Esophagus muscularis mucosa (tissue), 4 donors: ENCODE measurements around the gene NEXN. TPM values are rescaled to one million over a fixed set of nuclear protein-coding genes. Genes with fewer than 3 reads are reported as not detected.
A peak's percentile ranks its signal among the peaks of the same experiment; 100 is the strongest.

Source experiments
- DNase-seq: peaks from one replicate; pipeline ENCODE4 v3.0.0-alpha.2; 2017; ENCODE audit errors: extremely low spot score
- H3K27ac ChIP-seq, 4 donors: fragments of 200-600 bp; sonication (generic); replicated peaks in 1 of 4; 1 replicate in 3 of 4; 2 replicates in 1 of 4; pipeline ENCODE4 v1.5.1; 2016 to 2019; ENCODE audit warnings: mild to moderate bottlenecking in 1 of 4
- H3K27me3 ChIP-seq, 4 donors: fragments of 200-600 bp; sonication (generic); one replicate each; pipeline versions ENCODE4 v1.5.1 to v1.6.0; 2016 to 2019
- H3K36me3 ChIP-seq, 4 donors: fragments of 200-600 bp; sonication (generic); one replicate each; pipeline ENCODE4 v1.5.1; 2016 to 2019
- H3K4me1 ChIP-seq, 4 donors: fragments of 200-600 bp; sonication (generic); one replicate each; pipeline ENCODE4 v1.5.1; 2016 to 2019
- H3K4me3 ChIP-seq, 4 donors: fragments of 200-600 bp; sonication (generic); 1 replicate in 2 of 4; 2 replicates in 2 of 4; pipeline ENCODE4 v1.5.1; 2016 to 2019; ENCODE audit warnings: mild to moderate bottlenecking in 4 of 4, moderate library complexity in 1 of 4
- H3K9me3 ChIP-seq, 4 donors: fragments of 200-600 bp; sonication (generic); 1 replicate in 3 of 4; 2 replicates in 1 of 4; pipeline ENCODE4 v1.5.1; 2016 to 2019
- CTCF ChIP-seq, 3 experiments: fragments of 200-600 bp in 2 of 3; fragments of 450-650 bp in 1 of 3; sonication (generic) in 2 of 3; IDR thresholded peaks; one replicate each; pipeline ENCODE4 v1.5.1; 2017 to 2019; ENCODE audit warnings: antibody characterized with exemption in 3 of 3, mild to moderate bottlenecking in 2 of 3, moderate library complexity in 1 of 3
- EP300 ChIP-seq: sonication (generic); formaldehyde crosslinking; IDR thresholded peaks from one replicate; pipeline ENCODE4 v1.6.1; 2017; ENCODE audit warnings: antibody characterized with exemption
- POLR2A ChIP-seq: fragments of 450-650 bp; IDR thresholded peaks from one replicate; pipeline ENCODE4 v1.6.1; 2017; ENCODE audit warnings: antibody characterized with exemption, moderate library complexity, mild to moderate bottlenecking, low read depth
- POLR2AphosphoS5 ChIP-seq, 2 donors: sonication (generic); formaldehyde crosslinking; IDR thresholded peaks; one replicate each; pipeline ENCODE4 v1.6.1; 2017; ENCODE audit warnings: antibody characterized with exemption in 2 of 2
- WGBS: methylation state at CpG from one replicate; pipeline ENCODE4 v1.1.5; 2018; 5-methylcytosine and 5-hydroxymethylcytosine counted together
- intact Hi-C: fragments of 100-400 bp; cut with DNase I; formaldehyde crosslinking; loops from one replicate; pipeline ENCODE4 v1.15.1; 2023
- total RNA-seq, 4 donors: library from RNA; depleted of rRNA; stranded (reverse); fragments of >200 nt; gene quantifications; one replicate each; pipeline versions ENCODE4 v1.1.0 to v1.2.1, GENCODE V29; 2016

The NEXN gene
- total RNA-seq, 4 donors from 2014 or later = 153 to 272 (median 240) TPM

- intact Hi-C loops = no loop called here
- Histone ChIP-seq H3K9me3 (no peaks in the 10 kb centered on the region), H3K4me1 (peaks cover 4 to 68% (median 48%) of the 10 kb centered on the region in 4 donors), H3K36me3 (peaks cover 0 to 31% (median 8%) of the 10 kb centered on the region in 4 donors), H3K27ac (peak overlapping the region; percentile 18 to 62 (median 52)), H3K27me3 (no peaks in the 10 kb centered on the region), H3K4me3 (peak overlapping the region in 3 of 4 donors; percentile 16 to 44 (median 31))
- 50% methylated on average over 4 of the region's 4 CpGs for WGBS
- DNase-seq = no peak
- TF ChIP-seq POLR2A (no peak), POLR2AphosphoS5 (IDR thresholded peaks at IDR 0.05) (peak in 1 of 2 donors; percentile 30)
Observed at GRCh38 chr1:77899647-77900320, 11.4 kb downstream of the NEXN start.

- Histone ChIP-seq H3K4me1 (peaks cover 4 to 68% (median 54%) of the 10 kb centered on the region in 4 donors), H3K27me3 (no peaks in the 10 kb centered on the region), H3K4me3 (peak overlapping the region; percentile 5 to 44 (median 24)), H3K36me3 (peaks cover 0 to 31% (median 6%) of the 10 kb centered on the region in 4 donors), H3K27ac (peak overlapping the region in 3 of 4 donors; percentile 49 to 62 (median 54)), H3K9me3 (no peaks in the 10 kb centered on the region)
- DNase-seq = no peak
- 19% methylated on average over 4 of the region's 4 CpGs for WGBS
- intact Hi-C loops = no loop called here
- TF ChIP-seq CTCF (IDR thresholded peaks at IDR 0.05) = peak; percentile 63 to 77 (median 68)
- TF ChIP-seq POLR2AphosphoS5 (IDR thresholded peaks at IDR 0.05) = no peak
Observed at GRCh38 chr1:77900687-77901293, 12.4 kb downstream of the NEXN start.

- WGBS = 69% methylated on average over 1 of the region's 1 CpG
- Histone ChIP-seq H3K4me1 (peaks cover 4 to 61% (median 51%) of the 10 kb centered on the region in 4 donors), H3K27ac (no peak overlapping the region)
Observed at GRCh38 chr1:77905603-77906002, 17.2 kb downstream of the NEXN start.

GRCh38 chr1:77906019-77906545 lies 17.7 kb downstream of the NEXN start:
- H3K4me1 ChIP-seq = peaks cover 4 to 56% (median 49%) of the 10 kb centered on the region in 4 donors
- peaks cover 0 to 33% (median 8%) of the 10 kb centered on the region in 4 donors for H3K36me3 ChIP-seq
- no peak for DNase-seq
- intact Hi-C loops = no loop called here
- TF ChIP-seq CTCF (IDR thresholded peaks at IDR 0.05) (no peak), POLR2A (no peak)
- no peaks in the 10 kb centered on the region for H3K27me3 ChIP-seq
- H3K9me3 ChIP-seq = no peaks in the 10 kb centered on the region
- H3K4me3 ChIP-seq = no peak overlapping the region
- no peak overlapping the region for H3K27ac ChIP-seq
- WGBS = 70% methylated on average over 2 of the region's 2 CpGs

More at GRCh38 chr1:77905603-77906002, 17.2 kb downstream of the NEXN start:
- TF ChIP-seq CTCF (IDR thresholded peaks at IDR 0.05) = no peak
- no peak for TF ChIP-seq POLR2AphosphoS5 (IDR thresholded peaks at IDR 0.05)
- TF ChIP-seq EP300 = no peak
- no peak for TF ChIP-seq POLR2A
- no peak for DNase-seq
- no peaks in the 10 kb centered on the region for H3K27me3 ChIP-seq
- peaks cover 0 to 28% (median 4%) of the 10 kb centered on the region in 4 donors for H3K36me3 ChIP-seq
- H3K4me3 ChIP-seq = no peak overlapping the region
- intact Hi-C loops = no loop called here
- H3K9me3 ChIP-seq = no peaks in the 10 kb centered on the region

- no peak overlapping the region for H3K27ac ChIP-seq
- WGBS = 88% methylated on average over 1 of the region's 1 CpG
- peaks cover 4 to 54% (median 46%) of the 10 kb centered on the region in 4 donors for H3K4me1 ChIP-seq
- no peak overlapping the region for H3K4me3 ChIP-seq
- peaks cover 0 to 38% (median 10%) of the 10 kb centered on the region in 4 donors for H3K36me3 ChIP-seq
- TF ChIP-seq EP300 = no peak
- TF ChIP-seq POLR2AphosphoS5 (IDR thresholded peaks at IDR 0.05) = no peak
- TF ChIP-seq POLR2A = no peak
- TF ChIP-seq CTCF (IDR thresholded peaks at IDR 0.05) = no peak
- DNase-seq = no peak
- intact Hi-C loops = no loop called here
- no peaks in the 10 kb centered on the region for H3K27me3 ChIP-seq
- H3K9me3 ChIP-seq = no peaks in the 10 kb centered on the region
Observed at GRCh38 chr1:77906624-77907023, 18.2 kb downstream of the NEXN start.
